IPS-NIHi11 (cell line): ENCODE data around the gene TRPM5.

ENCODE experiments used
- DNase-seq: peaks from one replicate; pipeline ENCODE4 v3.0.0; 2012; ENCODE audit warnings: mixed read lengths, low spot score

TRPM5 gene

GRCh38 chr11:2402890-2403645 lies 41.2 kb downstream of the TRPM5 start:
- no peak for DNase-seq

GRCh38 chr11:2402106-2402505 lies 42.2 kb downstream of the TRPM5 start:
- no peak for DNase-seq

GRCh38 chr11:2401436-2401984 lies 42.8 kb downstream of the TRPM5 start:
- no peak for DNase-seq

- no peak for DNase-seq
Observed at GRCh38 chr11:2400762-2401435, 43.4 kb downstream of the TRPM5 start.

GRCh38 chr11:2400069-2400761 lies 44.1 kb downstream of the TRPM5 start, which contains the start of gene TSSC4:
TSSC4 (plus strand) TSS chr11:2400750; CDS start chr11:2402634, 1,884 bp downstream.
- peak; percentile 99 for DNase-seq

GRCh38 chr11:2399488-2400068 lies 44.7 kb downstream of the TRPM5 start:
- DNase-seq: no peak

GRCh38 chr11:2398664-2399355 lies 45.5 kb downstream of the TRPM5 start:
- no peak for DNase-seq

GRCh38 chr11:2397005-2397404 lies 47.3 kb downstream of the TRPM5 start:
- no peak for DNase-seq

- no peak for DNase-seq
Observed at GRCh38 chr11:2396471-2396870, 47.8 kb downstream of the TRPM5 start.

GRCh38 chr11:2395856-2396255 lies 48.5 kb downstream of the TRPM5 start:
- no peak for DNase-seq

GRCh38 chr11:2395211-2395730 lies 49.0 kb downstream of the TRPM5 start:
- no peak for DNase-seq

- no peak for DNase-seq
Observed at GRCh38 chr11:2394818-2395105, 49.6 kb downstream of the TRPM5 start.
